C4-2B (cell line): ENCODE results near the gene DENND5B.

Experiments used
- CTCF ChIP-seq: fragments of 450-650 bp; conservative IDR thresholded peaks from 2 replicates; pipeline ENCODE4 v1.5.1; 2017; ENCODE audit warnings: mild to moderate bottlenecking
- ZFX ChIP-seq: fragments of 450-650 bp; IDR thresholded peaks from 2 replicates; pipeline ENCODE4 v1.6.1; 2017

GRCh38 chr12:31387466-31387865, 203.5 kb downstream of the DENND5B start:
- TF ChIP-seq CTCF (no peak), ZFX (no peak)
